Activated effector memory CD4-positive, alpha-beta T cell treated with Interleukin-2 at 50 U/mL for 16 hours (primary cell): ENCODE results near the gene ARHGEF10L.

Source experiments
- DNase-seq: peaks from one replicate; pipeline ENCODE4 v3.0.0-alpha.2; 2020

ARHGEF10L gene

GRCh38 chr1:17684810-17685209 is 145.3 kb downstream of the ARHGEF10L start:
- no peak for DNase-seq

- no peak for DNase-seq
Measured at GRCh38 chr1:17686258-17686657, 146.8 kb downstream of the ARHGEF10L start.

GRCh38 chr1:17687145-17687544 is 147.6 kb downstream of the ARHGEF10L start:
- DNase-seq: no peak

GRCh38 chr1:17688217-17688810 is 148.8 kb downstream of the ARHGEF10L start:
- no peak for DNase-seq

- no peak for DNase-seq
Measured at GRCh38 chr1:17689011-17689410, 149.5 kb downstream of the ARHGEF10L start.

- DNase-seq: no peak
Measured at GRCh38 chr1:17690906-17691634, 151.6 kb downstream of the ARHGEF10L start.

GRCh38 chr1:17692645-17693044 is 153.1 kb downstream of the ARHGEF10L start:
- no peak for DNase-seq

- no peak for DNase-seq
Measured at GRCh38 chr1:17696417-17697301, 157.2 kb downstream of the ARHGEF10L start.

GRCh38 chr1:17697458-17697857 is 158.0 kb downstream of the ARHGEF10L start:
- no peak for DNase-seq

GRCh38 chr1:17699581-17699980 is 160.1 kb downstream of the ARHGEF10L start:
- DNase-seq: no peak

GRCh38 chr1:17700945-17701810 is 161.7 kb downstream of the ARHGEF10L start:
- no peak for DNase-seq

- DNase-seq: no peak
Measured at GRCh38 chr1:17704176-17704575, 164.7 kb downstream of the ARHGEF10L start.

- DNase-seq: no peak
Measured at GRCh38 chr1:17706445-17706844, 166.9 kb downstream of the ARHGEF10L start.

GRCh38 chr1:17709981-17710380 is 170.5 kb downstream of the ARHGEF10L start:
- DNase-seq: no peak

GRCh38 chr1:17710889-17711576 is 171.5 kb downstream of the ARHGEF10L start:
- DNase-seq: no peak

- DNase-seq: no peak
Measured at GRCh38 chr1:17711577-17711910, 172.0 kb downstream of the ARHGEF10L start.

- no peak for DNase-seq
Measured at GRCh38 chr1:17711941-17712340, 172.4 kb downstream of the ARHGEF10L start.

GRCh38 chr1:17713993-17714392 is 174.5 kb downstream of the ARHGEF10L start:
- DNase-seq: no peak

GRCh38 chr1:17717594-17718535 is 178.4 kb downstream of the ARHGEF10L start:
- DNase-seq: no peak

GRCh38 chr1:17719874-17720273 is 180.4 kb downstream of the ARHGEF10L start:
- no peak for DNase-seq

GRCh38 chr1:17721444-17721843 is 181.9 kb downstream of the ARHGEF10L start:
- DNase-seq: no peak
